ENCODE data around the gene CCDC78.
A peak's percentile ranks its signal among the peaks of the same experiment; 100 is the strongest.

CCDC78 gene

GRCh38 chr16:723695-724094 lies 2.5 kb downstream of the CCDC78 start:
- no peak for DNase-seq (ENCODE audit: extremely low spot score)
- POLR2A ChIA-PET = interaction anchor here (1.0 to 5.0 kb wide), 3 partner anchors 8 to 17 kb away, joined by 3 to 27 read pairs (median 4); partner anchors contain the start of genes CIAO3 and METRN
- TF ChIP-seq HDGF (IDR thresholded peaks at IDR 0.05; ENCODE audit: borderline replicate concordance) (no peak), ZNF384 (IDR thresholded peaks at IDR 0.05) (no peak), FOXA1 (IDR thresholded peaks at IDR 0.05) (no peak), L3MBTL2 (conservative IDR thresholded peaks at IDR 0.05) (no peak), SUZ12 (IDR thresholded peaks at IDR 0.05) (no peak), ARNT (IDR thresholded peaks at IDR 0.05) (no peak), FOXM1 (IDR thresholded peaks at IDR 0.05; ENCODE audit: borderline replicate concordance) (no peak), NFRKB (IDR thresholded peaks at IDR 0.05) (no peak), LEF1 (IDR thresholded peaks at IDR 0.05; ENCODE audit: borderline replicate concordance) (no peak), ELF4 (IDR thresholded peaks at IDR 0.05) (no peak), FOXK2 (IDR thresholded peaks at IDR 0.05) (no peak), BHLHE40 (IDR thresholded peaks at IDR 0.05; ENCODE audit: borderline replicate concordance) (no peak), TARDBP (IDR thresholded peaks at IDR 0.05) (no peak), CTBP1 (IDR thresholded peaks at IDR 0.05; ENCODE audit: borderline replicate concordance) (no peak), SP1 (IDR thresholded peaks at IDR 0.05) (no peak)
- TF ChIP-seq, protein P1, sequence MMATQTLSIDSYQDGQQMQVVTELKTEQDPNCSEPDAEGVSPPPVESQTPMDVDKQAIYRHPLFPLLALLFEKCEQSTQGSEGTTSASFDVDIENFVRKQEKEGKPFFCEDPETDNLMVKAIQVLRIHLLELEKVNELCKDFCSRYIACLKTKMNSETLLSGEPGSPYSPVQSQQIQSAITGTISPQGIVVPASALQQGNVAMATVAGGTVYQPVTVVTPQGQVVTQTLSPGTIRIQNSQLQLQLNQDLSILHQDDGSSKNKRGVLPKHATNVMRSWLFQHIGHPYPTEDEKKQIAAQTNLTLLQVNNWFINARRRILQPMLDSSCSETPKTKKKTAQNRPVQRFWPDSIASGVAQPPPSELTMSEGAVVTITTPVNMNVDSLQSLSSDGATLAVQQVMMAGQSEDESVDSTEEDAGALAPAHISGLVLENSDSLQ (IDR thresholded peaks at IDR 0.05) = no peak
- CTCF ChIA-PET = no interaction called here

- ChIA-PET POLR2A (interaction anchor here (1.0 to 4.1 kb wide), 3 partner anchors 12 to 65 kb away, joined by 4 to 34 read pairs (median 4); partner anchors contain the start of genes CHTF18 and RPUSD1), CTCF (no interaction called here)
- DNase-seq (ENCODE audit: extremely low spot score) = no peak
- no peak for TF ChIP-seq BHLHE40 (IDR thresholded peaks at IDR 0.05; ENCODE audit: borderline replicate concordance)
These were observed 3.2 kb downstream of the CCDC78 start for GRCh38 chr16:722835-723633.

- DNase-seq (ENCODE audit: extremely low spot score) = no peak
- ChIA-PET POLR2A (interaction anchor here (0.8 to 4.1 kb wide), 23 partner anchors 8 to 66 kb away, joined by 3 to 47 read pairs (median 5); partner anchors contain the start of genes CHTF18, CIAO3, JMJD8 and MSLN), CTCF (interaction anchor here (1.0 to 2.8 kb wide), 2 partner anchors 12 to 82 kb away, joined by 4 to 7 read pairs; no protein-coding TSS in a partner anchor)
- TF ChIP-seq, protein P1 (IDR thresholded peaks at IDR 0.05) = no peak
- TF ChIP-seq BHLHE40 (IDR thresholded peaks at IDR 0.05; ENCODE audit: borderline replicate concordance) = no peak
- no peak for TF ChIP-seq FOXM1 (IDR thresholded peaks at IDR 0.05; ENCODE audit: borderline replicate concordance)
- TF ChIP-seq SUZ12 (IDR thresholded peaks at IDR 0.05) = no peak
- no peak for TF ChIP-seq SP1 (IDR thresholded peaks at IDR 0.05)
- TF ChIP-seq ELF4 (IDR thresholded peaks at IDR 0.05) = no peak
- no peak for TF ChIP-seq TARDBP (IDR thresholded peaks at IDR 0.05)
These were observed 4.3 kb downstream of the CCDC78 start for GRCh38 chr16:721765-722540.

DNA sequence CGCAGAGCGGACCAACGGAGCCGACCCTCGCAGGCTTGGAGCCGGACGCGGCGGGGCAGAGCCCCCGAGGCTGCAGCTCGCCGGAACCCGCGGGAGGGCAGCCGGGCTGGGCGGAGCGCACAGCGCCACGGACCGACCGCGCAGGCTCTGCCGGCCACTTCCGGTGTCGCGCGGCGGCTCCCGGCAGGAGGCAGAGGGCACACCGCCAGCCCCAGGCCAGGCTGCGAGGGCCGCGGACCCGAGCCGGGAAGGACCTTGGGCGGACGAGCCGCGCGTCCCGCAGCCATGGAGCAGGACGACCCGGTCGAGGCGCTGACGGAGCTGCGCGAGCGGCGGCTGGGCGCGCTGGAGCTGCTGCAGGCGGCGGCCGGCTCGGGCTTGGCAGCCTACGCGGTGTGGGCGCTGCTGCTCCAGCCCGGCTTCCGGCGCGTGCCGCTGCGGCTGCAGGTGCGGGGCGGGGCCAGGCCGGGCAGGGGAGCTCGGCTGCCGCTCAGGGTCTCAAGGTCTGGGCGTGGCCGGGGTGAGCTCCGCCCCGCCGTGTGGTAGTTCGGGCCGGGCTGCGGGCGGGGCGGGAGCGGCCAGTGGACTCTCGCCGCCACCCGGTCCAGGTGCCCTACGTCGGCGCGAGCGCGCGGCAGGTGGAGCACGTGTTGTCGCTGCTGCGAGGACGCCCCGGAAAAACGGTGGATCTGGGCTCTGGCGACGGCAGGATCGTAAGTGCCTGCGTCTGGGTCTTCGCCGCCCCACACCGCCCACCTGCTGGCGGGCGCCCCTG lies 5.1 kb downstream of the CCDC78 start, which contains the start of gene ANTKMT:
Gene ANTKMT (plus strand): TSS at position 157 of the 775 bp plus-strand sequence. CDS start 129 bp downstream, at position 286.
- ChIA-PET CTCF (interaction anchor here (1.0 to 2.8 kb wide), 3 partner anchors 12 to 83 kb away, joined by 4 to 7 read pairs (median 4); no protein-coding TSS in a partner anchor), POLR2A (interaction anchor here (0.8 to 4.1 kb wide), 23 partner anchors 8 to 66 kb away, joined by 3 to 47 read pairs (median 5); partner anchors contain the start of genes CHTF18, CIAO3, JMJD8 and MSLN)
- TF ChIP-seq, protein P1 (IDR thresholded peaks at IDR 0.05) = no peak; the same call in none of the 2 replicates
- TF ChIP-seq SUZ12 (IDR thresholded peaks at IDR 0.05) (no peak), BHLHE40 (IDR thresholded peaks at IDR 0.05; ENCODE audit: borderline replicate concordance) (no peak), ELF4 (IDR thresholded peaks at IDR 0.05) (no peak), FOXM1 (IDR thresholded peaks at IDR 0.05; ENCODE audit: borderline replicate concordance) (no peak), SP1 (IDR thresholded peaks at IDR 0.05) (no peak), TARDBP (IDR thresholded peaks at IDR 0.05) (no peak), FOXK2 (IDR thresholded peaks at IDR 0.05) (no peak), FOXA1 (IDR thresholded peaks at IDR 0.05) (no peak), CTBP1 (IDR thresholded peaks at IDR 0.05; ENCODE audit: borderline replicate concordance) (no peak), ARNT (IDR thresholded peaks at IDR 0.05) (0 out of 2 replicates have a peak, but pooled peaks have one; percentile 26), ZNF384 (IDR thresholded peaks at IDR 0.05) (no peak), NFRKB (IDR thresholded peaks at IDR 0.05) (no peak), L3MBTL2 (conservative IDR thresholded peaks at IDR 0.05) (peak; percentile 93), HDGF (IDR thresholded peaks at IDR 0.05; ENCODE audit: borderline replicate concordance) (no peak), LEF1 (IDR thresholded peaks at IDR 0.05; ENCODE audit: borderline replicate concordance) (peak; percentile 87)
- DNase-seq (ENCODE audit: extremely low spot score) = peak; percentile 89

Data from HEK293T (cell line).